ENCODE measurements around the gene RSPH1. TPM values are rescaled to one million over a fixed set of nuclear protein-coding genes. Genes with fewer than 3 reads are reported as not detected.

RSPH1 gene
- total and polyA plus RNA-seq, 2 of the 8 experiments (the other 6 are each of a cell fraction or from before 2014, with no cell fraction given) = 0.24 TPM; not detected in 1

- H3K23me2 ChIP-seq (ENCODE audit: low read depth, low read length) = peaks cover 11% of the 10 kb centered on the region
- peaks cover 0 to 5% (median 4%) of the 10 kb centered on the region in 4 experiments; a peak in 1 of 7 replicates for H3K27me3 ChIP-seq (replicated peaks in 1 of 4; ENCODE audit: control insufficient read depth in 3 of 4, extremely low read depth in 1 of 4, insufficient read depth in 3 of 4, low read length in 3 of 4)
- H2AK5ac ChIP-seq (ENCODE audit: low read depth, low read length) = no peak overlapping the region
- H3K4me2 ChIP-seq (ENCODE audit: insufficient read depth in 1 of 2, low read depth in 2 of 2, low read length in 2 of 2) = peak overlapping the region; percentile 87 to 95
- H2BK5ac ChIP-seq (ENCODE audit: low read depth, low read length) = no peak overlapping the region
- H4K20me1 ChIP-seq (replicated peaks in 1 of 2; ENCODE audit: control insufficient read depth in 1 of 2, insufficient read depth in 2 of 2, low read length in 2 of 2) = no peaks in the 10 kb centered on the region
- ChIA-PET CTCF (ENCODE audit: partially characterized antibody) (interaction anchor here (0.8 to 1.5 kb wide), 5 partner anchors 9 to 28 kb away, joined by 3 to 5 read pairs (median 4); no protein-coding TSS in a partner anchor), POLR2A (ENCODE audit: partially characterized antibody) (interaction anchor here (1.2 to 1.8 kb wide), 3 partner anchors 17 to 29 kb away, joined by 3 to 4 read pairs (median 3); no protein-coding TSS in a partner anchor)
- no peak overlapping the region for H4K5ac ChIP-seq (ENCODE audit: insufficient read length, low read depth, low read length)
- no peak overlapping the region for H3K56ac ChIP-seq (replicated peaks; ENCODE audit: insufficient read length, low read depth, low read length)
- FAIRE-seq = no peak
- H3K36me3 ChIP-seq (ENCODE audit: control insufficient read depth in 2 of 4, insufficient read depth in 4 of 4, low read length in 3 of 4) = no peaks in the 10 kb centered on the region
- H2BK15ac ChIP-seq (ENCODE audit: low read length) = no peak overlapping the region
- no peaks in the 10 kb centered on the region for H3K79me1 ChIP-seq (ENCODE audit: low read depth, low read length)
- no peak overlapping the region for H2BK20ac ChIP-seq (ENCODE audit: low read length)
- H2BK12ac ChIP-seq (ENCODE audit: low read depth, low read length) = no peak overlapping the region
- no peak overlapping the region for H4K8ac ChIP-seq (ENCODE audit: extremely low read depth, insufficient read depth, low read length)
- H3K4me3 ChIP-seq (ENCODE audit: extremely low read depth in 1 of 4, insufficient read depth in 2 of 4, low read depth in 3 of 4, low read length in 4 of 4) = peak overlapping the region; percentile 44 to 63 (median 49); a peak in 7 of 8 replicates
- no peaks in the 10 kb centered on the region for H3K79me2 ChIP-seq (ENCODE audit: control insufficient read depth in 1 of 2, insufficient read depth in 2 of 2, low read length in 2 of 2)
- 10% methylated on average over 18 of the region's 18 CpGs; no CpG with 5 or more reads in 1 of the 2 experiments for WGBS, 2 experiments (ENCODE audit: extremely low coverage in 1 of 2, insufficient coverage in 1 of 2, insufficient read length in 1 of 2, insufficient replicate concordance in 2 of 2, low coverage in 1 of 2, low lambda C conversion rate in 2 of 2, missing lambda C conversion rate in 1 of 2)
- H3K18ac ChIP-seq (ENCODE audit: extremely low read depth, low read length) = no peak overlapping the region
- H2AFZ ChIP-seq (ENCODE audit: low read length) = peak overlapping the region; percentile 91
- H3K27ac ChIP-seq (ENCODE audit: low read depth, low read length) = no peak overlapping the region
- H3K23ac ChIP-seq (ENCODE audit: insufficient read length) = no peak overlapping the region
- H3K4me1 ChIP-seq (replicated peaks in 1 of 4; ENCODE audit: control insufficient read depth in 3 of 4, insufficient read depth in 4 of 4, low read length in 3 of 4) = peaks cover 0 to 7% (median 4%) of the 10 kb centered on the region in 4 experiments; a peak in 5 of 7 replicates
- no peaks in the 10 kb centered on the region for H3K9me3 ChIP-seq (ENCODE audit: insufficient read depth in 2 of 2, low read depth in 1 of 2, low read length in 1 of 2)
- H3K9ac ChIP-seq (replicated peaks in 1 of 4; ENCODE audit: extremely low read depth in 1 of 4, low read depth in 3 of 4, low read length in 3 of 4) = peak overlapping the region in 1 of 4 experiments; percentile 25; a peak in 1 of 7 replicates
- H2BK120ac ChIP-seq (replicated peaks; ENCODE audit: low read depth, low read length) = no peak overlapping the region
- H3K4ac ChIP-seq (replicated peaks; ENCODE audit: insufficient read length, low read depth, low read length) = no peak overlapping the region
- H3K14ac ChIP-seq (ENCODE audit: insufficient read length) = no peak overlapping the region
- DNase-seq (ENCODE audit: low read depth in 1 of 2, low spot score in 2 of 2) = no peak
- H4K91ac ChIP-seq (replicated peaks; ENCODE audit: insufficient read length, low read length) = no peak overlapping the region
- TF ChIP-seq PHF8 (conservative IDR thresholded peaks at IDR 0.05; ENCODE audit: low read depth, low read length) = no peak
- TF ChIP-seq, protein P1, sequence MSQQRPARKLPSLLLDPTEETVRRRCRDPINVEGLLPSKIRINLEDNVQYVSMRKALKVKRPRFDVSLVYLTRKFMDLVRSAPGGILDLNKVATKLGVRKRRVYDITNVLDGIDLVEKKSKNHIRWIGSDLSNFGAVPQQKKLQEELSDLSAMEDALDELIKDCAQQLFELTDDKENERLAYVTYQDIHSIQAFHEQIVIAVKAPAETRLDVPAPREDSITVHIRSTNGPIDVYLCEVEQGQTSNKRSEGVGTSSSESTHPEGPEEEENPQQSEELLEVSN (IDR thresholded peaks at IDR 0.05) = peak; percentile 17; the same call in 1 of the 2 replicates
- no peak for TF ChIP-seq RFX5 (IDR thresholded peaks at IDR 0.05; ENCODE audit: borderline replicate concordance, low read depth, low read length)
- TF ChIP-seq ASH2L (IDR thresholded peaks at IDR 0.05; ENCODE audit: low read length) = no peak
- TF ChIP-seq SP4 (IDR thresholded peaks at IDR 0.05; ENCODE audit: low read length) = no peak
Observed at GRCh38 chr21:42495765-42496119, 282 bp downstream of the RSPH1 start.

Measured in H1 (cell line).